ENCODE data around the gene INAFM2.

The INAFM2 gene

GRCh38 chr15:40287968-40288367 is 35.5 kb upstream of the INAFM2 start:
- DNase-seq (ENCODE audit: low read depth) = no peak

GRCh38 chr15:40289140-40289775 is 34.2 kb upstream of the INAFM2 start:
- no peak for DNase-seq (ENCODE audit: low read depth)

- no peak for DNase-seq (ENCODE audit: low read depth)
Measured at GRCh38 chr15:40290545-40290917, 33.0 kb upstream of the INAFM2 start.

GRCh38 chr15:40290918-40291574 is 32.4 kb upstream of the INAFM2 start:
- DNase-seq (ENCODE audit: low read depth) = no peak

- no peak for DNase-seq (ENCODE audit: low read depth)
Measured at GRCh38 chr15:40292246-40292645, 31.2 kb upstream of the INAFM2 start.

- DNase-seq (ENCODE audit: low read depth) = no peak
Measured at GRCh38 chr15:40293006-40293405, 30.5 kb upstream of the INAFM2 start.

GRCh38 chr15:40293905-40294895 is 29.3 kb upstream of the INAFM2 start:
- DNase-seq (ENCODE audit: low read depth) = no peak

GRCh38 chr15:40295297-40295696 is 28.2 kb upstream of the INAFM2 start:
- DNase-seq (ENCODE audit: low read depth) = no peak

- DNase-seq (ENCODE audit: low read depth) = no peak
Measured at GRCh38 chr15:40295877-40296560, 27.5 kb upstream of the INAFM2 start.

- DNase-seq (ENCODE audit: low read depth) = no peak
Measured at GRCh38 chr15:40296561-40297230, 26.8 kb upstream of the INAFM2 start.

- DNase-seq (ENCODE audit: low read depth) = no peak
Measured at GRCh38 chr15:40297356-40297755, 26.1 kb upstream of the INAFM2 start.

GRCh38 chr15:40298216-40298935 is 25.1 kb upstream of the INAFM2 start:
- DNase-seq (ENCODE audit: low read depth) = no peak

- no peak for DNase-seq (ENCODE audit: low read depth)
Measured at GRCh38 chr15:40300367-40300766, 23.1 kb upstream of the INAFM2 start.

GRCh38 chr15:40300771-40301170 is 22.7 kb upstream of the INAFM2 start:
- no peak for DNase-seq (ENCODE audit: low read depth)

- no peak for DNase-seq (ENCODE audit: low read depth)
Measured at GRCh38 chr15:40301467-40302179, 21.9 kb upstream of the INAFM2 start.

GRCh38 chr15:40302288-40302886 is 21.1 kb upstream of the INAFM2 start:
- DNase-seq (ENCODE audit: low read depth) = no peak

- no peak for DNase-seq (ENCODE audit: low read depth)
Measured at GRCh38 chr15:40302981-40303380, 20.5 kb upstream of the INAFM2 start.

- DNase-seq (ENCODE audit: low read depth) = no peak
Measured at GRCh38 chr15:40303576-40303975, 19.9 kb upstream of the INAFM2 start.

- DNase-seq (ENCODE audit: low read depth) = no peak
Measured at GRCh38 chr15:40305281-40305680, 18.2 kb upstream of the INAFM2 start.

- DNase-seq (ENCODE audit: low read depth) = no peak
Measured at GRCh38 chr15:40306371-40306770, 17.1 kb upstream of the INAFM2 start.
